A673 (cell line): ENCODE results near the gene CDKN2D. TPM values are rescaled to one million over a fixed set of nuclear protein-coding genes. Genes with fewer than 3 reads are reported as not detected.

Experiments
- BruUV-seq: library from RNA; stranded (reverse); fragments of 400-500 nt; replicated peaks from 2 replicates; lab custom pipeline; 2021; lab: Mats Ljungman, UMichigan
- CTCF ChIA-PET: fragments of 300-600 bp; sonication (Branson Sonifier 250); formaldehyde crosslinking; loops from one replicate; lab custom pipeline; 2022; ENCODE audit warnings: antibody characterized with exemption; lab: Charles Lee
- POLR2A ChIA-PET: fragments of 300-600 bp; sonication (Branson Sonifier 250); formaldehyde crosslinking; loops from one replicate; lab custom pipeline; 2022; ENCODE audit warnings: antibody characterized with exemption; ENCODE audit not compliant: low non-redundant PET; lab: Charles Lee
- DNase-seq: peaks from one replicate; pipeline ENCODE4 v3.0.0-alpha.2; 2015; ENCODE audit warnings: low spot score
- H3K27ac ChIP-seq: fragments of 200-600 bp; sonication (generic); 2 replicates; pipeline ENCODE4 v1.5.1; 2016; ENCODE audit warnings: mixed run types, low read depth, mild to moderate bottlenecking, mixed read lengths, antibody characterized with exemption, low read length; ENCODE audit not compliant: poor library complexity, severe bottlenecking
- H3K27me3 ChIP-seq: fragments of 200-600 bp; sonication (generic); replicated peaks from 2 replicates; pipeline ENCODE4 v1.6.1; 2017; ENCODE audit warnings: mixed run types, low read depth, mild to moderate bottlenecking, mixed read lengths, antibody characterized with exemption, low read length; ENCODE audit not compliant: insufficient read depth, poor library complexity
- H3K36me3 ChIP-seq: fragments of 200-600 bp; sonication (generic); 2 replicates; pipeline ENCODE4 v1.6.1; 2016; ENCODE audit warnings: mixed run types, mild to moderate bottlenecking, mixed read lengths, antibody characterized with exemption, low read length; ENCODE audit not compliant: insufficient read depth, poor library complexity, severe bottlenecking
- H3K4me1 ChIP-seq: fragments of 200-600 bp; sonication (generic); 2 replicates; pipeline ENCODE4 v1.6.1; 2017; ENCODE audit warnings: mixed run types, mild to moderate bottlenecking, mixed read lengths, antibody characterized with exemption, low read length; ENCODE audit not compliant: insufficient read depth, poor library complexity, severe bottlenecking
- H3K4me3 ChIP-seq: fragments of 200-600 bp; sonication (generic); 2 replicates; pipeline ENCODE4 v1.5.1; 2016; ENCODE audit warnings: low read depth, mixed run types, mild to moderate bottlenecking, mixed read lengths, low read length; ENCODE audit not compliant: poor library complexity, severe bottlenecking
- H3K9me3 ChIP-seq: fragments of 200-600 bp; sonication (generic); 2 replicates; pipeline ENCODE4 v1.6.1; 2016; ENCODE audit warnings: mixed run types, low read depth, mild to moderate bottlenecking, mixed read lengths, antibody characterized with exemption, low read length; ENCODE audit not compliant: poor library complexity, severe bottlenecking
- EZH2 ChIP-seq: fragments of 200-600 bp; sonication (generic); IDR thresholded peaks from 2 replicates; pipeline ENCODE4 v1.6.1; 2017; ENCODE audit warnings: borderline replicate concordance, low read depth, mild to moderate bottlenecking, mixed read lengths, antibody characterized with exemption, low read length; ENCODE audit not compliant: poor library complexity, severe bottlenecking
- intact Hi-C: fragments of 100-400 bp; cut with micrococcal nuclease; formaldehyde crosslinking; loops from one replicate; pipeline ENCODE4 v1.10.0; 2022; ENCODE audit not compliant: unreplicated experiment
- total RNA-seq: library from RNA; stranded (reverse); gene quantifications from 2 replicates; pipeline ENCODE4 v1.2.3, GENCODE V29; 2021
- TF ChIP-seq, protein P1 (sequence below): fragments of 300-800, 200-600 bp; sonication (generic); conservative IDR thresholded peaks from 2 replicates; pipeline ENCODE4 v1.5.1; 2017; ENCODE audit warnings: low read depth, mild to moderate bottlenecking, antibody characterized with exemption, low read length, moderate library complexity, mixed read lengths

CDKN2D gene
- total RNA-seq, 1 experiment from 2014 or later, result 14.6 TPM

DNA sequence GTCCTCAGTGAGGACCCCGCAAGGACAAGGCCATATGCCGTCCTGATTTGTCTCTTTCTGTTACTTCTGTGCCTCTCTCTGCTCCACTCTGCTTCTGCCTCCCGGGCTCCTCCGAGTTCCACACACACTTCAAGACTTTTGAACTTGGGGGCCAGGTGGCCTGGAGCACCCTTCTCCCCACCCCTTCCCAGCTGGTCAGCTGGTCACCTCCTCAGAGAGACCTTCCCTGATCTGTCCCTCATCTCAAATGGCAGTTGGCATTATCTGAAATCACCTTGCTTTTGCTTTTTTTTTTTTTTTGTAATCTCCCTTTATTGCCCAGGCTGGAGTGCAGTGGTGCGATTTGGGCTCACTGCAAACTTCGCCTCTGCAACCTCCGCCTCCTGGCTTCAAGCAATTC, 49.4 kb downstream of the CDKN2D start:
- no TSS peak for BruUV-seq
- intact Hi-C loops, result no loop called here
- POLR2A ChIA-PET, result no interaction called here

DNA sequence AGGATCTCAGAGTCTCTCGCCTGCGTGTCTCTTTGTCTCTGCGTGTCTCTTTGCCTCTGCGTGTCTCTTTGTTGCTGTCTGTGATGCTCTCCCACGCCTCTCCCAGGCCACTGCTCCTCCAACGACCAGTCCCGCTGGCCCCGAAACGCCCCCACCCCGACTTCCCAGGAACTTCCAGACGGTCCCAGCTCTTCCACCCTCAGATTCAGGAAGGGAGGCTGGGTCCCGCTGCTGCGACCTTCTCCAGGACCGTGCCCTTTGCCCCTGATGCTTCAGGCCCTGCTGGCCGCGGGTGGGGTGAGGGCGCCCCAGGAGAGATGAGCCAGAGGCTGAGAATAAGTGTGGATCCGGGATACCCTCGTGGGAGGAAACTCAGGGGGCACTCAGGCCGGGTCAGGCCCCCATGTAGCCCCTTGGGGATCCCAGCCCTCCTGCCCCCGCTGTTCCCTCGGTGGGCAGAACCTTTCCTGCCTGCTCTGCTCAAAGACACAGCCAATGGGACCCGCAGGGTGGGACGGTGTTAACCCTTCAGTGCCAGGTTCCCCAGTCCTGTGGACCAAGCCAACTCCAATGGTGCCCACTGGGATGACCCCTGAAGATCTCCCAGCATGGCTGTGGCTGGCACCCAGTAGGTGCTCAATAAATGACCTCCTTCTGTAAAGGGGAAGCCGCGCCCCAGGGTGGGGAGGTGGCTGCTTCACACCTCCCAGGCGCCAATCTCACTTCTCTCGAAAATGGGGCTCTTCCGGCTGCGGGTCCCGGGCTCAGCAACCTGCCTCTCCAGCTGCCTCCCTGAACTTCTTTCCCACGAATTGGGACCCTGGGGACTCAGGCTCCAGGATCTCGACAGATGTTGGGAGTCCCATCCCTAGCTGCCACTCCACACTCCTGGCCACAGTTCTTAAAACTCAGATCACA, 50.1 kb downstream of the CDKN2D start:
- DNase-seq, result no peak
- no peaks in the 10 kb centered on the region for H3K4me1 ChIP-seq
- no peaks in the 10 kb centered on the region for H3K9me3 ChIP-seq
- no peak overlapping the region for H3K4me3 ChIP-seq
- intact Hi-C loops, result no loop called here
- BruUV-seq, result no TSS peak
- peaks cover 12% of the 10 kb centered on the region for H3K27me3 ChIP-seq
- ChIA-PET CTCF (no interaction called here), POLR2A (interaction anchor here (0.6 kb wide), 1 partner anchor 23 kb away, joined by 6 read pairs; no protein-coding TSS in a partner anchor)
- H3K27ac ChIP-seq, result no peak overlapping the region
- H3K36me3 ChIP-seq, result no peaks in the 10 kb centered on the region
- no peak for TF ChIP-seq EZH2
- TF ChIP-seq, protein P1, sequence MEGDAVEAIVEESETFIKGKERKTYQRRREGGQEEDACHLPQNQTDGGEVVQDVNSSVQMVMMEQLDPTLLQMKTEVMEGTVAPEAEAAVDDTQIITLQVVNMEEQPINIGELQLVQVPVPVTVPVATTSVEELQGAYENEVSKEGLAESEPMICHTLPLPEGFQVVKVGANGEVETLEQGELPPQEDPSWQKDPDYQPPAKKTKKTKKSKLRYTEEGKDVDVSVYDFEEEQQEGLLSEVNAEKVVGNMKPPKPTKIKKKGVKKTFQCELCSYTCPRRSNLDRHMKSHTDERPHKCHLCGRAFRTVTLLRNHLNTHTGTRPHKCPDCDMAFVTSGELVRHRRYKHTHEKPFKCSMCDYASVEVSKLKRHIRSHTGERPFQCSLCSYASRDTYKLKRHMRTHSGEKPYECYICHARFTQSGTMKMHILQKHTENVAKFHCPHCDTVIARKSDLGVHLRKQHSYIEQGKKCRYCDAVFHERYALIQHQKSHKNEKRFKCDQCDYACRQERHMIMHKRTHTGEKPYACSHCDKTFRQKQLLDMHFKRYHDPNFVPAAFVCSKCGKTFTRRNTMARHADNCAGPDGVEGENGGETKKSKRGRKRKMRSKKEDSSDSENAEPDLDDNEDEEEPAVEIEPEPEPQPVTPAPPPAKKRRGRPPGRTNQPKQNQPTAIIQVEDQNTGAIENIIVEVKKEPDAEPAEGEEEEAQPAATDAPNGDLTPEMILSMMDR, result no peak

More for the DNA sequence above, 49.4 kb downstream of the CDKN2D start:
- Histone ChIP-seq H3K4me3 (no peak overlapping the region), H3K27ac (no peak overlapping the region), H3K4me1 (no peaks in the 10 kb centered on the region), H3K9me3 (no peaks in the 10 kb centered on the region), H3K36me3 (no peaks in the 10 kb centered on the region), H3K27me3 (peaks cover 5% of the 10 kb centered on the region)
- CTCF ChIA-PET, result no interaction called here
- TF ChIP-seq, protein P1, result no peak
- TF ChIP-seq EZH2, result no peak
- no peak for DNase-seq

- ChIA-PET POLR2A (interaction anchor here (0.6 kb wide), 1 partner anchor 24 kb away, joined by 6 read pairs; no protein-coding TSS in a partner anchor), CTCF (no interaction called here)
- H3K36me3 ChIP-seq, result no peaks in the 10 kb centered on the region
- peak overlapping the region; percentile 53 for H3K4me3 ChIP-seq
- no peaks in the 10 kb centered on the region for H3K9me3 ChIP-seq
- no peak for TF ChIP-seq EZH2
- TF ChIP-seq, protein P1, result no peak
- no TSS peak for BruUV-seq
- peaks cover 20% of the 10 kb centered on the region for H3K27me3 ChIP-seq
- DNase-seq, result peak; percentile 45
- intact Hi-C loops, result no loop called here
- H3K4me1 ChIP-seq, result no peaks in the 10 kb centered on the region
- H3K27ac ChIP-seq, result no peak overlapping the region
Measured at GRCh38 chr19:10517760-10518443, 50.9 kb downstream of the CDKN2D start.
